Measurements from ENCODE around the gene ISM1. TPM values are rescaled to one million over a fixed set of nuclear protein-coding genes. Genes with fewer than 3 reads are reported as not detected.

Gene ISM1
- total RNA-seq, 2 donors from 2014 or later, result 20.4 to 25.1 TPM

DNA sequence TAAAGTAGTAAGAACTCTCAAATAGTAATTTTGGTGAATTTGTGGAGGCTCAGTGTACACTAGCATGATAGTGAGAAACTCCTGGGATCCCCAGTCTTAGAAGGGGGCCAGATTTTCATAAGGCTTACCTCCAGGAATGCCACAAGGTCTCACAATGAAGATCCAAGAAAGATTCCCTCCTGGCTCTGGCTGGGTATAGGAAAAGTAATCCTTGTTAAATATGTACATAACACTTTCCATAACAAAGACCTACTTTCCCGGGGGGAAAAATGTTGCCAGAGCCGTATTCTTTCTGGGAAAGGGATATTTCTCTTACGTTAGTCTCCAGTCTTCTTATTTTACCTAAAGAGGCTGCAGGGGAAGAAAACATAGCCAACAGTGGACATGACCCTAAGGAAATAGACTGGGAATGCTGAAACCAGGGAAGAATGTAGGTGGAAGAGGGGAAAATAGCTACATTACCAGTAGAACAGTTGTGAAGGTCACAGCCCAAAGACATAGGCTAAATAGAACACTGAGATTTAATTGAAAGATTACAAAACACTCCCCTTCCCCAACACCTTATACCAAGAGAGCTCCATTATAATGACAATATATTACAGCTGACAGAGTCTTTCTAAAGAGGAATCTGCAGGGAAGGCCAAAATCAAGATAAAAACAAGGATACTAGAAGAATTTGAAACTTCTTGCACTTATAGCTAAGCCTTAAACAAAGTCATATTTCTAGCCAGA lies 34.9 kb upstream of the ISM1 start:
- DNase-seq (ENCODE audit: low spot score), result no peak
- no peaks in the 10 kb centered on the region for H3K4me1 ChIP-seq (ENCODE audit: control insufficient read depth in 1 of 2, low read depth in 2 of 2)
- no peaks in the 10 kb centered on the region for H3K36me3 ChIP-seq
- no peak overlapping the region for H3K4me3 ChIP-seq
- no peak overlapping the region for H3K27ac ChIP-seq
- H3K9me3 ChIP-seq, result no peaks in the 10 kb centered on the region
- ATAC-seq (ENCODE audit: insufficient number of reproducible peaks, low FRiP score, low read depth), result no peak
- TF ChIP-seq, protein P1, sequence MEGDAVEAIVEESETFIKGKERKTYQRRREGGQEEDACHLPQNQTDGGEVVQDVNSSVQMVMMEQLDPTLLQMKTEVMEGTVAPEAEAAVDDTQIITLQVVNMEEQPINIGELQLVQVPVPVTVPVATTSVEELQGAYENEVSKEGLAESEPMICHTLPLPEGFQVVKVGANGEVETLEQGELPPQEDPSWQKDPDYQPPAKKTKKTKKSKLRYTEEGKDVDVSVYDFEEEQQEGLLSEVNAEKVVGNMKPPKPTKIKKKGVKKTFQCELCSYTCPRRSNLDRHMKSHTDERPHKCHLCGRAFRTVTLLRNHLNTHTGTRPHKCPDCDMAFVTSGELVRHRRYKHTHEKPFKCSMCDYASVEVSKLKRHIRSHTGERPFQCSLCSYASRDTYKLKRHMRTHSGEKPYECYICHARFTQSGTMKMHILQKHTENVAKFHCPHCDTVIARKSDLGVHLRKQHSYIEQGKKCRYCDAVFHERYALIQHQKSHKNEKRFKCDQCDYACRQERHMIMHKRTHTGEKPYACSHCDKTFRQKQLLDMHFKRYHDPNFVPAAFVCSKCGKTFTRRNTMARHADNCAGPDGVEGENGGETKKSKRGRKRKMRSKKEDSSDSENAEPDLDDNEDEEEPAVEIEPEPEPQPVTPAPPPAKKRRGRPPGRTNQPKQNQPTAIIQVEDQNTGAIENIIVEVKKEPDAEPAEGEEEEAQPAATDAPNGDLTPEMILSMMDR (IDR thresholded peaks at IDR 0.05), result no peak
- H3K27me3 ChIP-seq (replicated peaks; ENCODE audit: insufficient read depth), result no peaks in the 10 kb centered on the region

DNA sequence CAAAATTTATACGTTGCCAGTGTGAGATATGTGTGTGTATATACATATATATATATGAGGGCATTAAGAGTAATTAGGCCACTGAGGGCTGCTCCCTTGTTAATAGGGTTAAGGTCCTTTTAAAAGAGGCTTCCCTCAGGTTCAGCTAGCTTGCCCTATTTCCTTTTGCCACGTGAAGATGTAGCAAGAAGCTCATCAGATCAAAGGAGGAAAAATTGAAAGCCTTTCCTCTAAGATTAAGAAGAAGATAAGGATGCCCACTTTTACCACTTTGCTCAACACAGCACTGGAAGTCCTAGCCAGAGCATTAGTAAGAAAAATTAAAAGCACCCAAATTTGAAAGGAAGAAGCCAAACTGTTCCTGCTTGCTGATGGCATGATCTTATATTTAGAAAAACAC lies 33.2 kb upstream of the ISM1 start:
- Histone ChIP-seq H3K27ac (no peak overlapping the region), H3K27me3 (replicated peaks; ENCODE audit: insufficient read depth) (no peaks in the 10 kb centered on the region), H3K36me3 (no peaks in the 10 kb centered on the region), H3K9me3 (no peaks in the 10 kb centered on the region), H3K4me3 (no peak overlapping the region), H3K4me1 (ENCODE audit: control insufficient read depth in 1 of 2, low read depth in 2 of 2) (no peaks in the 10 kb centered on the region)
- DNase-seq (ENCODE audit: low spot score) (no peak), ATAC-seq (ENCODE audit: insufficient number of reproducible peaks, low FRiP score, low read depth) (no peak)
- TF ChIP-seq, protein P1 (IDR thresholded peaks at IDR 0.05), result no peak

GRCh38 chr20:13199279-13199678 lies 21.8 kb upstream of the ISM1 start:
- Histone ChIP-seq H3K36me3 (no peaks in the 10 kb centered on the region), H3K9me3 (no peaks in the 10 kb centered on the region), H3K27ac (no peak overlapping the region), H3K27me3 (replicated peaks; ENCODE audit: insufficient read depth) (no peaks in the 10 kb centered on the region), H3K4me3 (no peak overlapping the region), H3K4me1 (ENCODE audit: control insufficient read depth in 1 of 2, low read depth in 2 of 2) (no peaks in the 10 kb centered on the region)
- no peak for ATAC-seq (ENCODE audit: insufficient number of reproducible peaks, low FRiP score, low read depth)
- TF ChIP-seq, protein P1 (IDR thresholded peaks at IDR 0.05), result no peak
- no peak for DNase-seq (ENCODE audit: low spot score)

DNA sequence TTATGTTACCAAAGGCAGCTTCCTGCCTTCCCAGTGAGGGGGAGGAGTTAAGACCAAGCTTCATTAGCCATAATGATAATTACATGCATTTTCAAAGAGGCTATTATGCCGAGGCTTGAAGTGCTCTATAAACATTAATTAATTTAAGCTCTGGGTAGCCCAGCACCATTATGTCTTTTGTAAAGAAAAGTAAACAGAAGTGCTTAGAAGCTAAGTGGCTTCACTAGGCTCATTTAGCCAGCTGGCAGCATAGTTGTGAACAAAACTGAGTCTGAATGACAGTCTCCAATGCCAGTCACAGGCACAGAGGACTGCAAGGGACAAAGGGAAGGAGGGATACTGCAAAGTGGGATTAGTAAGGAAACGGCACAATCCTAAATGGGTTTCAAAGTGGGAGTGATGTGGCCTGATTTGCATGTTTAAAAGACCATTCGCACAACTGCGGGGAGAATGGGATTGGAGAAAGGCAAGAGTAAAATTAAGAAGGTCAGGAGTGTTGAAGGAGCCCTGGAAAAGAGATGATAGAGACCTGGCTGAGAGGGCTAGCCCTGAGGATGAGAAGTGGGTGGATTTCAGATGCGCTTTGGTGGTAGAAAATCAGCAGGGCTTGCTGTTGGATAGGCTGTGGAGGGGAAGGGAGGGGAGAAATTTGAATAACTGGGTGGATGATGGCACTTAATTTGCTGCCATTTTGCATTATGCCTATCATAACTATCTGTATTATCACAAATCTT lies 20.1 kb upstream of the ISM1 start:
- no peak for ATAC-seq (ENCODE audit: insufficient number of reproducible peaks, low FRiP score, low read depth)

DNA sequence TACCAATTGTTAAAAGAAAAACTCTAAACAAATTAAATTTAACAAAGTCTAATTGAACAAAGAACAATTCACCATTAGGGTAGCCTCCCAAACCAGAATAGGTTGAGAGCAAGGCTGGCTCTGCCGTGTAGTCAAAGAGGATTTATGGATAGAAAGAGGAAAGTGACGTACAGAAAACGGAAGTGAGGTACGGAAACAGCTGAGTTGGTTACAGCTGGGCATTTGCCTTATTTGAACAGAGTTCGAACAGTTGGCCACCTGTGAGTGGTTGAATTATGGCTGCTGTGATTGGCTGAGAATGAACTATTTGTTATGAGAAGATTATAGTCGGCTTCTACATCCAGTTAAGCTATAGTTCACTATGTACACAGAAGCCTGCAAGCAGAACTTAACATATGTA lies 18.5 kb upstream of the ISM1 start:
- DNase-seq (ENCODE audit: low spot score), result no peak
- Histone ChIP-seq H3K27me3 (replicated peaks; ENCODE audit: insufficient read depth) (no peaks in the 10 kb centered on the region), H3K9me3 (no peaks in the 10 kb centered on the region), H3K36me3 (no peaks in the 10 kb centered on the region), H3K27ac (no peak overlapping the region), H3K4me1 (ENCODE audit: control insufficient read depth in 1 of 2, low read depth in 2 of 2) (no peaks in the 10 kb centered on the region), H3K4me3 (no peak overlapping the region)
- ATAC-seq (ENCODE audit: insufficient number of reproducible peaks, low FRiP score, low read depth), result no peak
- TF ChIP-seq, protein P1 (IDR thresholded peaks at IDR 0.05), result no peak

More for the DNA sequence above, 20.1 kb upstream of the ISM1 start:
- Histone ChIP-seq H3K4me1 (ENCODE audit: control insufficient read depth in 1 of 2, low read depth in 2 of 2) (no peaks in the 10 kb centered on the region), H3K27me3 (replicated peaks; ENCODE audit: insufficient read depth) (no peaks in the 10 kb centered on the region), H3K36me3 (no peaks in the 10 kb centered on the region), H3K27ac (no peak overlapping the region), H3K4me3 (no peak overlapping the region), H3K9me3 (no peaks in the 10 kb centered on the region)
- TF ChIP-seq, protein P1 (IDR thresholded peaks at IDR 0.05), result no peak
- no peak for DNase-seq (ENCODE audit: low spot score)
